Mesenchymal stem cell (in vitro differentiated cells and primary cell): ENCODE results near the gene TEX30.

Experiments
- DNase-seq: peaks from one replicate; pipeline ENCODE4 v3.0.0-alpha.2; 2013
- H2AFZ ChIP-seq: one replicate; pipeline ENCODE4 v1.6.1; 2013; ENCODE audit warnings: low read depth, mild to moderate bottlenecking, control low read depth, inconsistent platforms, low read length, moderate library complexity
- H2AK5ac ChIP-seq: 2 replicates; pipeline ENCODE4 v1.6.1; 2013; ENCODE audit warnings: low read length, moderate library complexity, mild to moderate bottlenecking, inconsistent platforms; ENCODE audit not compliant: severe bottlenecking
- H2BK120ac ChIP-seq: one replicate; pipeline ENCODE4 v1.6.1; 2013; ENCODE audit warnings: low read depth, mild to moderate bottlenecking, inconsistent platforms, low read length, moderate library complexity
- H2BK12ac ChIP-seq, 2 experiments: one replicate each; pipeline ENCODE4 v1.6.1; 2013; ENCODE audit warnings: inconsistent platforms in 2 of 2, low read length in 2 of 2, mild to moderate bottlenecking in 2 of 2, moderate library complexity in 2 of 2, control low read depth in 1 of 2
- H2BK15ac ChIP-seq: one replicate; pipeline ENCODE4 v1.6.1; 2013; ENCODE audit warnings: mild to moderate bottlenecking, low read depth, inconsistent platforms; ENCODE audit not compliant: poor library complexity, severe bottlenecking
- H2BK5ac ChIP-seq: 2 replicates; pipeline ENCODE4 v1.6.1; 2013; ENCODE audit warnings: low read depth, mild to moderate bottlenecking, low read length, control low read depth, inconsistent platforms; ENCODE audit not compliant: poor library complexity, severe bottlenecking
- H3K14ac ChIP-seq, 2 experiments: one replicate each; pipeline ENCODE4 v1.6.1; 2013; ENCODE audit warnings: inconsistent platforms in 2 of 2, low read length in 2 of 2, control low read depth in 1 of 2, mild to moderate bottlenecking in 1 of 2, moderate library complexity in 1 of 2
- H3K18ac ChIP-seq, 2 experiments: one replicate each; pipeline ENCODE4 v1.6.1; 2013; ENCODE audit warnings: inconsistent platforms in 2 of 2, low read length in 2 of 2, control low read depth in 1 of 2, low read depth in 1 of 2, mild to moderate bottlenecking in 1 of 2
- H3K23ac ChIP-seq, 2 experiments: one replicate each; pipeline ENCODE4 v1.6.1; 2013; ENCODE audit warnings: inconsistent platforms in 2 of 2, low read length in 2 of 2, mild to moderate bottlenecking in 2 of 2, moderate library complexity in 2 of 2, control low read depth in 1 of 2
- H3K27ac ChIP-seq: 2 replicates; pipeline ENCODE4 v1.5.1; 2013; ENCODE audit warnings: mild to moderate bottlenecking, moderate library complexity, low read length, control low read depth, inconsistent platforms; ENCODE audit not compliant: poor library complexity, severe bottlenecking
- H3K27me3 ChIP-seq, 2 experiments: 2 replicates each; pipeline versions ENCODE4 v1.6.1 to v1.7.0; 2013; ENCODE audit warnings: low read length in 2 of 2, mild to moderate bottlenecking in 2 of 2, moderate library complexity in 2 of 2, control low read depth in 1 of 2, inconsistent platforms in 1 of 2; ENCODE audit not compliant: control insufficient read depth in 1 of 2, insufficient read depth in 1 of 2
- H3K36me3 ChIP-seq, 2 experiments: 2 replicates each; pipeline versions ENCODE4 v1.6.1 to v1.7.0; 2013; ENCODE audit warnings: low read length in 2 of 2, control low read depth in 1 of 2, inconsistent platforms in 1 of 2, low read depth in 1 of 2, mild to moderate bottlenecking in 1 of 2; ENCODE audit not compliant: insufficient read depth in 2 of 2, control insufficient read depth in 1 of 2
- H3K4ac ChIP-seq, 2 experiments: one replicate each; pipeline ENCODE4 v1.6.1; 2013; ENCODE audit warnings: inconsistent platforms in 2 of 2, low read length in 2 of 2, mild to moderate bottlenecking in 2 of 2, moderate library complexity in 2 of 2, control low read depth in 1 of 2, low read depth in 1 of 2
- H3K4me1 ChIP-seq: 2 replicates; pipeline ENCODE4 v1.6.1; 2013; ENCODE audit warnings: low read depth, low read length, control low read depth; ENCODE audit not compliant: control insufficient read depth, insufficient read depth
- H3K4me2 ChIP-seq: 2 replicates; pipeline ENCODE4 v1.6.1; 2013; ENCODE audit warnings: low read length, mild to moderate bottlenecking, inconsistent platforms; ENCODE audit not compliant: poor library complexity, severe bottlenecking
- H3K4me3 ChIP-seq, 2 experiments: 2 replicates each; pipeline versions ENCODE4 v1.5.1 to v1.7.0; 2013; ENCODE audit warnings: low read length in 2 of 2, mild to moderate bottlenecking in 2 of 2, control low read depth in 1 of 2, low read depth in 1 of 2; ENCODE audit not compliant: insufficient read depth in 1 of 2
- H3K79me1 ChIP-seq: replicated peaks from 2 replicates; pipeline ENCODE4 v1.6.1; 2013; ENCODE audit warnings: mild to moderate bottlenecking, control low read depth, low read length, inconsistent platforms; ENCODE audit not compliant: poor library complexity, severe bottlenecking
- H3K9ac ChIP-seq: 2 replicates; pipeline ENCODE4 v1.7.0; 2013; ENCODE audit warnings: mild to moderate bottlenecking, low read length, moderate library complexity
- H3K9me3 ChIP-seq: 2 replicates; pipeline ENCODE4 v1.7.0; 2013; ENCODE audit warnings: mild to moderate bottlenecking, low read length; ENCODE audit not compliant: control insufficient read depth
- H4K8ac ChIP-seq: one replicate; pipeline ENCODE4 v1.6.1; 2013; ENCODE audit warnings: inconsistent platforms, mild to moderate bottlenecking, low read length, moderate library complexity
- H4K91ac ChIP-seq: one replicate; pipeline ENCODE4 v1.6.1; 2013; ENCODE audit warnings: mild to moderate bottlenecking, low read length, inconsistent platforms
- WGBS: methylation state at CpG from one replicate; pipeline ENCODE4 v1.1.7; 2013; ENCODE audit warnings: mixed read lengths; 5-methylcytosine and 5-hydroxymethylcytosine counted together

Gene TEX30

DNA sequence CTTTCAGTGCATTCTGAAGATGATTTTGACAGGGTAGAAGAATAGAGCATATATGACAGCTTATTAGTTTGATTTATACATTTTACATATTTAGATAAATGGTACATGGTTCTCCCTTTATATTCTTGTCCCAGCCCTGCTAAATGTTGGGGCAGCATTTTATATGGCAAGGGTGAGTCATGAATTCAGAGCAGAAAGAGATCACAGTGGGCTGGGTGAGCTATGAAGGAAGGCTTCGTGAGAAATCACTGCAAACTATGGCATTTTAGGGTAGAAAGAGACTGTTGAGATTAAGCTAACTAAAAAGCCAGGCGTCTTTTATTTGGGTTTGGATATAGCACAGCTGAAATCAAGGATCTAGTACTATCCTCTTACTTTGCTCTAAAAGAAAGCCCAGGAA, 54.8 kb downstream of the TEX30 start:
- H2AK5ac ChIP-seq: no peak overlapping the region
- no peak overlapping the region for H3K4me2 ChIP-seq
- no peak overlapping the region for H2BK5ac ChIP-seq
- no peak overlapping the region for H2BK15ac ChIP-seq
- H3K18ac ChIP-seq: no peak overlapping the region
- no peak overlapping the region for H3K14ac ChIP-seq
- no peaks in the 10 kb centered on the region for H3K79me1 ChIP-seq
- H3K27me3 ChIP-seq: no peaks in the 10 kb centered on the region
- no peak overlapping the region for H3K9ac ChIP-seq
- H3K36me3 ChIP-seq: no peaks in the 10 kb centered on the region
- H3K9me3 ChIP-seq: no peaks in the 10 kb centered on the region
- H4K8ac ChIP-seq: no peak overlapping the region
- H4K91ac ChIP-seq: no peak overlapping the region
- no peak overlapping the region for H3K4ac ChIP-seq
- no peaks in the 10 kb centered on the region for H3K4me1 ChIP-seq
- H2BK120ac ChIP-seq: no peak overlapping the region
- no peak overlapping the region for H3K4me3 ChIP-seq
- no peak overlapping the region for H2BK12ac ChIP-seq
- H2AFZ ChIP-seq: no peak overlapping the region
- no peak overlapping the region for H3K23ac ChIP-seq
- 84% methylated on average over 2 of the region's 2 CpGs for WGBS
- no peak overlapping the region for H3K27ac ChIP-seq
- no peak for DNase-seq
